Neural cell (in vitro differentiated cells): ENCODE data around the gene C22orf15. TPM values are rescaled to one million over a fixed set of nuclear protein-coding genes. Genes with fewer than 3 reads are reported as not detected.

Experiments
- H2AFZ ChIP-seq: fragments of 200-600, 300-800 bp; sonication (generic), shearing (Covaris generic); 2 replicates; pipeline ENCODE4 v1.6.0; 2014; ENCODE audit warnings: low read depth, mild to moderate bottlenecking, antibody characterized with exemption, low read length, moderate library complexity
- H3F3A ChIP-seq: fragments of 200-600 bp; shearing (Covaris generic); 2 replicates; pipeline ENCODE4 v1.6.1; 2016; ENCODE audit warnings: mild to moderate bottlenecking, moderate library complexity, mixed read lengths, antibody characterized with exemption, low read length; ENCODE audit not compliant: insufficient read depth, poor library complexity, severe bottlenecking
- H3K27ac ChIP-seq: fragments of 200-600, 300-800 bp; sonication (generic), shearing (Covaris generic); 2 replicates; pipeline ENCODE4 v1.5.1; 2014; ENCODE audit warnings: mild to moderate bottlenecking, low read length, moderate library complexity
- H3K27me3 ChIP-seq: fragments of 300-800, 200-600 bp; sonication (generic), shearing (Covaris generic); 2 replicates; pipeline ENCODE4 v1.6.0; 2014; ENCODE audit warnings: mild to moderate bottlenecking, low read depth, low read length, moderate library complexity; ENCODE audit not compliant: insufficient read depth
- H3K36me3 ChIP-seq: fragments of 300-800, 200-600 bp; sonication (generic), shearing (Covaris generic); 2 replicates; pipeline ENCODE4 v1.5.1; 2014; ENCODE audit warnings: mild to moderate bottlenecking, antibody characterized with exemption, low read length, moderate library complexity; ENCODE audit not compliant: insufficient read depth
- H3K4me2 ChIP-seq: fragments of 300-800, 200-600 bp; sonication (generic), shearing (Covaris generic); 2 replicates; pipeline ENCODE4 v1.6.0; 2014; ENCODE audit warnings: mild to moderate bottlenecking, low read length
- H3K4me3 ChIP-seq: fragments of 300-800, 200-600 bp; sonication (generic), shearing (Covaris generic); 2 replicates; pipeline ENCODE4 v1.5.1; 2014; ENCODE audit warnings: mild to moderate bottlenecking, low read length, moderate library complexity
- H3K79me2 ChIP-seq: fragments of 200-600 bp; shearing (Covaris generic); replicated peaks from 2 replicates; pipeline ENCODE4 v1.6.0; 2014; ENCODE audit warnings: mild to moderate bottlenecking, low read length, moderate library complexity; ENCODE audit not compliant: insufficient read depth
- H3K9ac ChIP-seq: fragments of 300-800, 200-600 bp; sonication (generic), shearing (Covaris generic); 2 replicates; pipeline ENCODE4 v1.6.1; 2016; ENCODE audit warnings: mild to moderate bottlenecking, low read length, mixed read lengths
- H3K9me2 ChIP-seq: fragments of 200-600 bp; shearing (Covaris generic); 2 replicates; pipeline ENCODE4 v1.6.1; 2016; ENCODE audit warnings: mild to moderate bottlenecking, low read length, mixed read lengths; ENCODE audit not compliant: insufficient read depth
- H3K9me3 ChIP-seq: fragments of 200-600, 300-800 bp; sonication (generic), shearing (Covaris generic); 2 replicates; pipeline ENCODE4 v1.6.1; 2016; ENCODE audit warnings: mild to moderate bottlenecking, mixed run types, low read length, moderate library complexity, mixed read lengths
- H4K20me1 ChIP-seq: fragments of 200-600 bp; shearing (Covaris generic); 2 replicates; pipeline ENCODE4 v1.6.1; 2016; ENCODE audit warnings: mild to moderate bottlenecking, mixed run types; ENCODE audit not compliant: insufficient read depth
- CTCF ChIP-seq: fragments of 450-650 bp; IDR thresholded peaks from 2 replicates; pipeline ENCODE4 v1.5.1; 2014; ENCODE audit warnings: antibody characterized with exemption, mild to moderate bottlenecking, moderate library complexity; ENCODE audit not compliant: poor library complexity, severe bottlenecking
- EP300 ChIP-seq: fragments of 450-650 bp; conservative IDR thresholded peaks from 2 replicates; pipeline ENCODE4 v1.6.1; 2014; ENCODE audit warnings: antibody characterized with exemption, mild to moderate bottlenecking, moderate library complexity; ENCODE audit not compliant: poor library complexity, severe bottlenecking
- EZH2 ChIP-seq: fragments of 200-600, 300-800 bp; shearing (Covaris generic), sonication (generic); IDR thresholded peaks from 2 replicates; pipeline ENCODE4 v1.6.1; 2014; ENCODE audit warnings: antibody characterized with exemption, low read length, borderline replicate concordance, mild to moderate bottlenecking; ENCODE audit not compliant: insufficient read depth, poor library complexity, severe bottlenecking
- MXI1 ChIP-seq: fragments of 450-650 bp; conservative IDR thresholded peaks from 2 replicates; pipeline ENCODE4 v1.6.1; 2014; ENCODE audit warnings: antibody characterized with exemption, mild to moderate bottlenecking; ENCODE audit not compliant: poor library complexity, severe bottlenecking
- POLR2AphosphoS5 ChIP-seq: IDR thresholded peaks from 2 replicates; pipeline ENCODE4 v1.6.1; 2012
- RAD21 ChIP-seq: fragments of 450-650 bp; conservative IDR thresholded peaks from 2 replicates; pipeline ENCODE4 v1.6.1; 2014; ENCODE audit warnings: antibody characterized with exemption, mild to moderate bottlenecking, moderate library complexity
- REST ChIP-seq: IDR thresholded peaks from 2 replicates; pipeline ENCODE4 v1.6.1; 2012; ENCODE audit warnings: borderline replicate concordance
- SMC3 ChIP-seq: fragments of 450-650 bp; conservative IDR thresholded peaks from 2 replicates; pipeline ENCODE4 v1.6.1; 2014; ENCODE audit warnings: antibody characterized with exemption, mild to moderate bottlenecking, moderate library complexity; ENCODE audit not compliant: poor library complexity
- TAF1 ChIP-seq: IDR thresholded peaks from 2 replicates; pipeline ENCODE4 v1.6.1; 2012; ENCODE audit warnings: low read depth
- polyA plus RNA-seq: library from polyadenylated mRNA; depleted of rRNA; stranded (reverse); fragments of >200 nt; gene quantifications from 2 replicates; pipeline ENCODE4 v1.2.3, GENCODE V29; 2014

Gene C22orf15
- polyA plus RNA-seq, 1 donor from 2014 or later = not detected

- Histone ChIP-seq H4K20me1 (peaks cover 5% of the 10 kb centered on the region), H3F3A (no peaks in the 10 kb centered on the region), H3K9me3 (no peaks in the 10 kb centered on the region), H3K9ac (no peak overlapping the region), H3K4me2 (no peak overlapping the region), H3K36me3 (no peaks in the 10 kb centered on the region), H3K9me2 (no peaks in the 10 kb centered on the region), H2AFZ (no peak overlapping the region), H3K4me3 (no peak overlapping the region), H3K27ac (no peak overlapping the region), H3K79me2 (peaks cover 47% of the 10 kb centered on the region), H3K27me3 (no peaks in the 10 kb centered on the region)
- TF ChIP-seq TAF1 = no peak
- TF ChIP-seq RAD21 = no peak
- TF ChIP-seq POLR2AphosphoS5 = no peak
- no peak for TF ChIP-seq CTCF
- TF ChIP-seq EP300 = no peak
- no peak for TF ChIP-seq MXI1
- no peak for TF ChIP-seq SMC3
Measured at GRCh38 chr22:23791738-23792645, 29.2 kb downstream of the C22orf15 start.

GRCh38 chr22:23793326-23793725 lies 30.5 kb downstream of the C22orf15 start:
- Histone ChIP-seq H3K36me3 (no peaks in the 10 kb centered on the region), H3K79me2 (peaks cover 37% of the 10 kb centered on the region), H3K9ac (no peak overlapping the region), H3K9me2 (no peaks in the 10 kb centered on the region), H3K27ac (no peak overlapping the region), H3K27me3 (no peaks in the 10 kb centered on the region), H2AFZ (no peak overlapping the region), H4K20me1 (peaks cover 5% of the 10 kb centered on the region), H3K9me3 (no peaks in the 10 kb centered on the region), H3K4me2 (no peak overlapping the region), H3F3A (no peaks in the 10 kb centered on the region), H3K4me3 (no peak overlapping the region)
- no peak for TF ChIP-seq REST
- TF ChIP-seq TAF1 = no peak
- TF ChIP-seq SMC3 = no peak
- TF ChIP-seq MXI1 = no peak
- TF ChIP-seq EZH2 = no peak
- TF ChIP-seq EP300 = no peak
- TF ChIP-seq RAD21 = no peak
- no peak for TF ChIP-seq CTCF
- no peak for TF ChIP-seq POLR2AphosphoS5
